GM21619 (cell line): ENCODE results near the gene FGFRL1.

ENCODE experiments used
- ATAC-seq: cut with Tn5 transposase; IDR thresholded peaks from one replicate; pipeline ENCODE4 v1.9.1; 2021; ENCODE audit not compliant: unreplicated experiment

FGFRL1 gene

GRCh38 chr4:1011022-1011665 lies at the start of gene FGFRL1:
FGFRL1 (plus strand) TSS chr4:1011626; CDS start chr4:1012486, 860 bp downstream.
- ATAC-seq, result peak; percentile 36

- ATAC-seq, result no peak
Observed at GRCh38 chr4:962231-963208, 48.9 kb upstream of the FGFRL1 start.

- no peak for ATAC-seq
Observed at GRCh38 chr4:963276-964225, 47.9 kb upstream of the FGFRL1 start.

GRCh38 chr4:964346-965025 lies 46.9 kb upstream of the FGFRL1 start:
- no peak for ATAC-seq

GRCh38 chr4:965048-965765 lies 46.2 kb upstream of the FGFRL1 start:
- no peak for ATAC-seq

- ATAC-seq, result no peak
Observed at GRCh38 chr4:965766-966134, 45.7 kb upstream of the FGFRL1 start.

GRCh38 chr4:966266-967112 lies 44.9 kb upstream of the FGFRL1 start:
- no peak for ATAC-seq

- no peak for ATAC-seq
Observed at GRCh38 chr4:967113-968104, 44.0 kb upstream of the FGFRL1 start.

- ATAC-seq, result no peak
Observed at GRCh38 chr4:968221-968620, 43.2 kb upstream of the FGFRL1 start.

- no peak for ATAC-seq
Observed at GRCh38 chr4:968621-969394, 42.6 kb upstream of the FGFRL1 start.

GRCh38 chr4:970046-970745 lies 41.2 kb upstream of the FGFRL1 start:
- ATAC-seq, result no peak

GRCh38 chr4:970854-971520 lies 40.4 kb upstream of the FGFRL1 start:
- ATAC-seq, result no peak

- ATAC-seq, result no peak
Observed at GRCh38 chr4:971666-972500, 39.5 kb upstream of the FGFRL1 start.

- ATAC-seq, result peak; percentile 37
Observed at GRCh38 chr4:972651-973424, 38.6 kb upstream of the FGFRL1 start.
